HepG2 (cell line): Measurements from ENCODE around the gene SPAG7. TPM values are rescaled to one million over a fixed set of nuclear protein-coding genes. Genes with fewer than 3 reads are reported as not detected.

Source experiments
- AGO2 ChIP-seq: fragments of 200-400 bp; formaldehyde crosslinking; optimal IDR thresholded peaks from 2 replicates; pipeline ENCODE3; 2017; ENCODE audit warnings: mild to moderate bottlenecking, low read depth, low read length, moderate library complexity
- ARNT2 ChIP-seq: sonication (generic); formaldehyde crosslinking; IDR thresholded peaks from 2 replicates; pipeline ENCODE4 v1.8.0; 2022; ENCODE audit warnings: mild to moderate bottlenecking, low read depth, missing genetic modification reagents, moderate library complexity
- CREM ChIP-seq, 2 experiments: sonication (generic) in 1 of 2; formaldehyde crosslinking in 1 of 2; IDR thresholded peaks; 2 replicates each; pipeline versions ENCODE4 v1.4.0 to v1.6.1; 2016 to 2020; ENCODE audit warnings: antibody characterized with exemption in 1 of 2, mild to moderate bottlenecking in 1 of 2, missing genetic modification reagents in 1 of 2
- GATAD1 ChIP-seq: IDR thresholded peaks from 2 replicates; pipeline ENCODE4 v1.6.1; 2016; ENCODE audit warnings: missing genetic modification reagents, missing compliant biosample characterization
- HHEX ChIP-seq: IDR thresholded peaks from 2 replicates; pipeline ENCODE4 v1.6.1; 2016; ENCODE audit warnings: control low read depth
- KDM5B ChIP-seq: sonication (generic); formaldehyde crosslinking; IDR thresholded peaks from 2 replicates; pipeline ENCODE4 v1.4.0; 2020; ENCODE audit warnings: missing genetic modification reagents, mild to moderate bottlenecking, borderline replicate concordance
- MED1 ChIP-seq: sonication (generic); formaldehyde crosslinking; IDR thresholded peaks from 2 replicates; pipeline ENCODE4 v1.4.0; 2020; ENCODE audit warnings: missing genetic modification reagents
- MYC ChIP-seq: sonication (generic); formaldehyde crosslinking; IDR thresholded peaks from 2 replicates; pipeline ENCODE4 v1.9.0; 2021; ENCODE audit warnings: missing genetic modification reagents, borderline replicate concordance
- NR2F1 ChIP-seq, 2 experiments: fragments of 450-650 bp in 1 of 2; formaldehyde crosslinking in 1 of 2; IDR thresholded peaks; 2 replicates each; pipeline versions ENCODE4 v1.5.0 to v1.6.1; 2016 to 2020; ENCODE audit warnings: mild to moderate bottlenecking in 1 of 2, missing compliant biosample characterization in 1 of 2, missing genetic modification reagents in 1 of 2, moderate library complexity in 1 of 2
- PHF20 ChIP-seq: sonication (generic); formaldehyde crosslinking; IDR thresholded peaks from 2 replicates; pipeline ENCODE4 v1.5.0; 2020; ENCODE audit warnings: mild to moderate bottlenecking, missing genetic modification reagents
- PRMT3 ChIP-seq: sonication (generic); formaldehyde crosslinking; IDR thresholded peaks from 2 replicates; pipeline ENCODE4 v1.8.1; 2022; ENCODE audit warnings: low read depth, mild to moderate bottlenecking, moderate library complexity, missing genetic modification reagents, borderline replicate concordance
- REL ChIP-seq: sonication (generic); formaldehyde crosslinking; conservative IDR thresholded peaks from 2 replicates; pipeline ENCODE4 v1.8.0; 2022; ENCODE audit warnings: mild to moderate bottlenecking, missing genetic modification reagents, moderate library complexity
- SALL2 ChIP-seq: sonication (generic); formaldehyde crosslinking; IDR thresholded peaks from 2 replicates; pipeline ENCODE4 v1.8.1; 2023; ENCODE audit warnings: mild to moderate bottlenecking, missing genetic modification reagents, inconsistent platforms
- U2AF1 ChIP-seq: fragments of 200-400 bp; formaldehyde crosslinking; optimal IDR thresholded peaks from 2 replicates; pipeline ENCODE3; 2017; ENCODE audit warnings: mild to moderate bottlenecking, low read depth, low read length
- ZNF136 ChIP-seq: sonication (generic); formaldehyde crosslinking; IDR thresholded peaks from 2 replicates; pipeline ENCODE4 v1.8.1; 2022; ENCODE audit warnings: low read depth, mild to moderate bottlenecking, moderate library complexity, missing genetic modification reagents
- ZNF350 ChIP-seq: sonication (generic); formaldehyde crosslinking; IDR thresholded peaks from 2 replicates; pipeline ENCODE4 v1.4.0; 2020; ENCODE audit warnings: mild to moderate bottlenecking, low read depth, missing genetic modification reagents, borderline replicate concordance
- ZNF781 ChIP-seq: sonication (generic); formaldehyde crosslinking; IDR thresholded peaks from 2 replicates; pipeline ENCODE4 v1.5.1; 2020; ENCODE audit warnings: borderline replicate concordance, mild to moderate bottlenecking, missing genetic modification reagents; ENCODE audit errors: not compliant biosample characterization
- ZNF83 ChIP-seq: sonication (generic); formaldehyde crosslinking; IDR thresholded peaks from 2 replicates; pipeline ENCODE4 v1.4.0; 2020; ENCODE audit warnings: missing genetic modification reagents, mild to moderate bottlenecking, borderline replicate concordance
- polyA plus RNA-seq, 8 experiments: library from polyadenylated mRNA; depleted of rRNA in 3 of 8; stranded (reverse) in 7 of 8; unstranded in 1 of 8; fragments of >200 nt; fragmentation: Illumina TruSeq in 4 of 8; extraction: Trizol in 4 of 8; gene quantifications; 2 replicates each; pipeline versions ENCODE4 v1.2.1 to v1.2.3, GENCODE V29; 2011 to 2016; ENCODE audit warnings: low read depth in 4 of 8, missing spikeins in 1 of 8, mixed read lengths in 1 of 8; ENCODE audit not compliant: insufficient read depth in 1 of 8
- total RNA-seq, 5 experiments: library from RNA; depleted of rRNA; stranded (reverse); fragments of >200 nt; fragmentation: Illumina TruSeq; extraction: Trizol; gene quantifications; 2 replicates each; pipeline ENCODE4 v1.2.3, GENCODE V29; 2016; ENCODE audit warnings: low read depth in 1 of 5
- TF ChIP-seq, protein P1 (sequence below): sonication (generic); formaldehyde crosslinking; IDR thresholded peaks from 2 replicates; pipeline ENCODE4 v1.8.0; 2022; ENCODE audit warnings: mild to moderate bottlenecking, missing genetic modification reagents; ENCODE audit not compliant: insufficient replicate concordance
- TF ChIP-seq, protein P2 (sequence below): sonication (generic); formaldehyde crosslinking; IDR thresholded peaks from 2 replicates; pipeline ENCODE4 v1.4.0; 2020; ENCODE audit warnings: mild to moderate bottlenecking, missing genetic modification reagents
- TF ChIP-seq, protein P3 (sequence below): sonication (generic); formaldehyde crosslinking; IDR thresholded peaks from 2 replicates; pipeline ENCODE4 v1.5.1; 2020; ENCODE audit warnings: mild to moderate bottlenecking, missing genetic modification reagents, moderate library complexity

SPAG7 gene
- total and polyA plus RNA-seq, 2 of the 13 experiments (the other 11 are each of a cell fraction or from before 2014, with no cell fraction given): 51.0 to 59.0 TPM

DNA sequence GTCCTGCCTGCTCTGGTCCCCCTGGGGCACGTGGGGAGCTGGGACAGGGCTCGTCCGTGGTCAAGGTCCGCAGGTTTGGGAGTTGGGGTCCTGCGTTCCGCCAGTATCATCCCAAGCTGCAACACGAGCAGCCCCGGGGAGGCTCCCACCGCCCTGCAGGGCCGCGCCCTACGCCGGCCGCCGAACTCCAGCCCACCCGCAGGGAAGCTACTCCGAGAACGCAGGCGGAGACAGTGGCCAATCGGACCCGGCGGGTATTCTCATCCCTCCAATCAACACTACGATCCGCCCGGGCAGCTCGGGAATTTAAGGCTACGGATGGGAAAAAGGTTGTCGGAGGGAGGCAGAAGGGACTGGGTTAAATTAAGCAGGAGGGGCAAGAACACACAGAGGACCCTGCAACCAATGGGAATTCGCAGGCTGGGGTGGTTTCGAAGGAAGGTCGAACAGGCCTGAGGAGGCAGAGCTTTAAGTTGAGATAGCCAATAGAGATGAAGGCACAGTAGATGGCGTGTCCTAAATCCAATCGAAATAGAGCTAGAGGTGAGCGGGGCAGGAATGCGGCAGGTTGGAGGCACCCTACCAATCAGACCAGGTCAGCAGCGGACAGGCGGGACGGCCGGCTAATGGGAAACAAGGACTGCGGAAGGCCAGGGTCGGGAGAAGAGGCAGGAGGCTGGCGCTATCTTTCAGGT, 626 bp downstream of the SPAG7 start (continued):
- TF ChIP-seq MED1 (CRISPR knock-in tag): peak; percentile 27; the same call in 1 of the 2 replicates
- peak; percentile 59 for TF ChIP-seq ZNF350 (CRISPR knock-in tag)
- TF ChIP-seq, protein P1, sequence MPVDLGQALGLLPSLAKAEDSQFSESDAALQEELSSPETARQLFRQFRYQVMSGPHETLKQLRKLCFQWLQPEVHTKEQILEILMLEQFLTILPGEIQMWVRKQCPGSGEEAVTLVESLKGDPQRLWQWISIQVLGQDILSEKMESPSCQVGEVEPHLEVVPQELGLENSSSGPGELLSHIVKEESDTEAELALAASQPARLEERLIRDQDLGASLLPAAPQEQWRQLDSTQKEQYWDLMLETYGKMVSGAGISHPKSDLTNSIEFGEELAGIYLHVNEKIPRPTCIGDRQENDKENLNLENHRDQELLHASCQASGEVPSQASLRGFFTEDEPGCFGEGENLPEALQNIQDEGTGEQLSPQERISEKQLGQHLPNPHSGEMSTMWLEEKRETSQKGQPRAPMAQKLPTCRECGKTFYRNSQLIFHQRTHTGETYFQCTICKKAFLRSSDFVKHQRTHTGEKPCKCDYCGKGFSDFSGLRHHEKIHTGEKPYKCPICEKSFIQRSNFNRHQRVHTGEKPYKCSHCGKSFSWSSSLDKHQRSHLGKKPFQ (CRISPR knock-in tag): peak; percentile 24
- TF ChIP-seq U2AF1: no peak
- peak; percentile 61; the same call in 1 of the 2 replicates for TF ChIP-seq ARNT2 (CRISPR knock-in tag)
- peak; percentile 73 for TF ChIP-seq AGO2
- TF ChIP-seq NR2F1 (CRISPR knock-in tag; IDR thresholded peaks at IDR 0.05): 0 out of 4 replicates have a peak, but pooled peaks of 1 of the 2 experiments have one; percentile 15
- no peak for TF ChIP-seq ZNF83
- peak; percentile 43; the same call in 1 of the 2 replicates for TF ChIP-seq KDM5B (CRISPR knock-in tag)
- no peak for TF ChIP-seq REL
- TF ChIP-seq PHF20 (CRISPR knock-in tag): peak; percentile 31
- 0 out of 2 replicates have a peak, but pooled peaks have one; percentile 60 for TF ChIP-seq ZNF136 (CRISPR knock-in tag)
- TF ChIP-seq, protein P2, sequence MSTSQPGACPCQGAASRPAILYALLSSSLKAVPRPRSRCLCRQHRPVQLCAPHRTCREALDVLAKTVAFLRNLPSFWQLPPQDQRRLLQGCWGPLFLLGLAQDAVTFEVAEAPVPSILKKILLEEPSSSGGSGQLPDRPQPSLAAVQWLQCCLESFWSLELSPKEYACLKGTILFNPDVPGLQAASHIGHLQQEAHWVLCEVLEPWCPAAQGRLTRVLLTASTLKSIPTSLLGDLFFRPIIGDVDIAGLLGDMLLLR (CRISPR knock-in tag): no peak
- no peak for TF ChIP-seq HHEX
- TF ChIP-seq MYC: 0 out of 2 replicates have a peak, but pooled peaks have one; percentile 17
- TF ChIP-seq, protein P3, sequence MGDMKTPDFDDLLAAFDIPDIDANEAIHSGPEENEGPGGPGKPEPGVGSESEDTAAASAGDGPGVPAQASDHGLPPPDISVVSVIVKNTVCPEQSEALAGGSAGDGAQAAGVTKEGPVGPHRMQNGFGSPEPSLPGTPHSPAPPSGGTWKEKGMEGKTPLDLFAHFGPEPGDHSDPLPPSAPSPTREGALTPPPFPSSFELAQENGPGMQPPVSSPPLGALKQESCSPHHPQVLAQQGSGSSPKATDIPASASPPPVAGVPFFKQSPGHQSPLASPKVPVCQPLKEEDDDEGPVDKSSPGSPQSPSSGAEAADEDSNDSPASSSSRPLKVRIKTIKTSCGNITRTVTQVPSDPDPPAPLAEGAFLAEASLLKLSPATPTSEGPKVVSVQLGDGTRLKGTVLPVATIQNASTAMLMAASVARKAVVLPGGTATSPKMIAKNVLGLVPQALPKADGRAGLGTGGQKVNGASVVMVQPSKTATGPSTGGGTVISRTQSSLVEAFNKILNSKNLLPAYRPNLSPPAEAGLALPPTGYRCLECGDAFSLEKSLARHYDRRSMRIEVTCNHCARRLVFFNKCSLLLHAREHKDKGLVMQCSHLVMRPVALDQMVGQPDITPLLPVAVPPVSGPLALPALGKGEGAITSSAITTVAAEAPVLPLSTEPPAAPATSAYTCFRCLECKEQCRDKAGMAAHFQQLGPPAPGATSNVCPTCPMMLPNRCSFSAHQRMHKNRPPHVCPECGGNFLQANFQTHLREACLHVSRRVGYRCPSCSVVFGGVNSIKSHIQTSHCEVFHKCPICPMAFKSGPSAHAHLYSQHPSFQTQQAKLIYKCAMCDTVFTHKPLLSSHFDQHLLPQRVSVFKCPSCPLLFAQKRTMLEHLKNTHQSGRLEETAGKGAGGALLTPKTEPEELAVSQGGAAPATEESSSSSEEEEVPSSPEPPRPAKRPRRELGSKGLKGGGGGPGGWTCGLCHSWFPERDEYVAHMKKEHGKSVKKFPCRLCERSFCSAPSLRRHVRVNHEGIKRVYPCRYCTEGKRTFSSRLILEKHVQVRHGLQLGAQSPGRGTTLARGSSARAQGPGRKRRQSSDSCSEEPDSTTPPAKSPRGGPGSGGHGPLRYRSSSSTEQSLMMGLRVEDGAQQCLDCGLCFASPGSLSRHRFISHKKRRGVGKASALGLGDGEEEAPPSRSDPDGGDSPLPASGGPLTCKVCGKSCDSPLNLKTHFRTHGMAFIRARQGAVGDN (CRISPR knock-in tag): peak; percentile 87
- TF ChIP-seq GATAD1 (CRISPR knock-in tag): no peak
- peak; percentile 49 for TF ChIP-seq ZNF781
- TF ChIP-seq CREM (IDR thresholded peaks at IDR 0.05): peak; percentile 77
- no peak for TF ChIP-seq CREM (CRISPR knock-in tag; IDR thresholded peaks at IDR 0.05)
- TF ChIP-seq PRMT3 (CRISPR knock-in tag): no peak
- peak; percentile 42; the same call in 1 of the 2 replicates for TF ChIP-seq SALL2 (CRISPR knock-in tag)
